K562 (cell line): ENCODE results near the gene GAS1.

Experiments used
- ATF6 ChIP-seq: sonication (generic); formaldehyde crosslinking; IDR thresholded peaks from 2 replicates; pipeline ENCODE4 v1.4.0; 2020; ENCODE audit warnings: mild to moderate bottlenecking, missing genetic modification reagents
- BRCA1 ChIP-seq, 2 experiments: fragments of 450-650 bp in 1 of 2; sonication (generic) in 1 of 2; formaldehyde crosslinking in 1 of 2; IDR thresholded peaks; 2 replicates each; pipeline versions ENCODE4 v1.5.0 to v1.6.1; 2017 to 2020; ENCODE audit warnings: mild to moderate bottlenecking in 1 of 2, missing genetic modification reagents in 1 of 2
- CTCF ChIP-seq, 3 experiments: IDR thresholded peaks in 2 of 3; conservative IDR thresholded peaks in 1 of 3; 2 replicates each; pipeline ENCODE4 v1.5.1; 2011 to 2012; ENCODE audit warnings: low read length in 3 of 3, mild to moderate bottlenecking in 3 of 3, control low read depth in 2 of 3, improper control_type of control experiment in 1 of 3, inconsistent platforms in 1 of 3, low read depth in 1 of 3, mixed read lengths in 1 of 3, moderate library complexity in 1 of 3; ENCODE audit not compliant: insufficient read depth in 2 of 3
- EZH2 ChIP-seq: IDR thresholded peaks from 2 replicates; pipeline ENCODE4 v1.6.1; 2012; ENCODE audit warnings: low read depth, mild to moderate bottlenecking, inconsistent platforms, low read length, borderline replicate concordance
- KLF16 ChIP-seq: IDR thresholded peaks from 2 replicates; pipeline ENCODE4 v1.6.1; 2016; ENCODE audit warnings: antibody characterized with exemption
- MAZ ChIP-seq, 2 experiments: fragments of 450-650 bp in 1 of 2; sonication (generic) in 1 of 2; formaldehyde crosslinking; IDR thresholded peaks in 1 of 2; conservative IDR thresholded peaks in 1 of 2; 2 replicates each; pipeline versions ENCODE4 v1.4.0 to v1.5.0; 2020; ENCODE audit warnings: mild to moderate bottlenecking in 1 of 2, missing genetic modification reagents in 1 of 2
- PML ChIP-seq: IDR thresholded peaks from 2 replicates; pipeline ENCODE4 v1.6.1; 2012; ENCODE audit warnings: low read length, inconsistent platforms
- SPI1 ChIP-seq: IDR thresholded peaks from 2 replicates; pipeline ENCODE4 v1.6.1; 2011; ENCODE audit warnings: low read depth, low read length, control low read depth, borderline replicate concordance
- TGIF2 ChIP-seq: sonication (generic); formaldehyde crosslinking; IDR thresholded peaks from 2 replicates; pipeline ENCODE4 v1.8.1; 2022; ENCODE audit warnings: mild to moderate bottlenecking, missing genetic modification reagents, moderate library complexity
- ZBTB34 ChIP-seq: fragments of 250-450 bp; sonication (Bioruptor Pico); IDR thresholded peaks from 2 replicates; pipeline ENCODE4 v1.8.0; 2021; ENCODE audit warnings: mild to moderate bottlenecking, moderate library complexity
- ZNF143 ChIP-seq: sonication (generic); formaldehyde crosslinking; IDR thresholded peaks from 2 replicates; pipeline ENCODE4 v1.9.0; 2022; ENCODE audit warnings: mild to moderate bottlenecking, missing genetic modification reagents
- ZNF384 ChIP-seq: IDR thresholded peaks from 2 replicates; pipeline ENCODE4 v1.6.1; 2012; ENCODE audit warnings: low read depth, low read length, improper control_type of control experiment

GRCh38 chr9:86975606-86976005 is 28.3 kb upstream of the GAS1 start:
- TF ChIP-seq CTCF (IDR thresholded peaks at IDR 0.05 in 2 of 3, conservative IDR thresholded peaks at IDR 0.05 in 1 of 3; ENCODE audit: insufficient read depth in 2 of 3, low read depth in 1 of 3, low read length in 3 of 3) (no peak), ZNF384 (no peak), BRCA1 (IDR thresholded peaks at IDR 0.05) (no peak), BRCA1 (CRISPR knock-in tag; IDR thresholded peaks at IDR 0.05) (no peak), ZBTB34 (CRISPR knock-in tag) (no peak), SPI1 (no peak), MAZ (CRISPR knock-in tag; conservative IDR thresholded peaks at IDR 0.05 in 1 of 2, IDR thresholded peaks at IDR 0.05 in 1 of 2) (no peak), PML (no peak), ZNF143 (CRISPR knock-in tag) (no peak), TGIF2 (CRISPR knock-in tag) (no peak), KLF16 (no peak), EZH2 (no peak), ATF6 (CRISPR knock-in tag) (no peak)
